Ishikawa (cell line): ENCODE results near the gene BACH2.

Source experiments
- FOXM1 ChIP-seq: IDR thresholded peaks from 2 replicates; pipeline ENCODE4 v1.6.1; 2012; ENCODE audit warnings: low read depth, borderline replicate concordance
- RAD21 ChIP-seq: IDR thresholded peaks from 2 replicates; pipeline ENCODE4 v1.6.1; 2012; ENCODE audit warnings: low read depth

- TF ChIP-seq RAD21 (no peak), FOXM1 (no peak)
Measured at GRCh38 chr6:90261801-90262200, 34.8 kb downstream of the BACH2 start.
